H1 (cell line): Measurements from ENCODE around the gene PIP5K1B. TPM values are rescaled to one million over a fixed set of nuclear protein-coding genes. Genes with fewer than 3 reads are reported as not detected.

Source experiments
- CTCF ChIA-PET: fragments of 300-600 bp; sonication (Branson Sonifier 250); formaldehyde crosslinking; loops from one replicate; lab custom pipeline; 2021; ENCODE audit not compliant: partially characterized antibody; lab: Charles Lee
- POLR2A ChIA-PET: fragments of 300-600 bp; sonication (Branson Sonifier 250); formaldehyde crosslinking; loops from one replicate; lab custom pipeline; 2021; ENCODE audit warnings: inconsistent platforms; ENCODE audit not compliant: partially characterized antibody; lab: Charles Lee
- DNase-seq, 2 experiments: peaks; one replicate each; pipeline versions ENCODE4 v3.0.0 to v3.0.0-alpha.2; 2010 to 2022; ENCODE audit warnings: low spot score in 2 of 2, low read depth in 1 of 2, mixed read lengths in 1 of 2
- FAIRE-seq: peaks from 2 replicates; lab custom pipeline; 2011; peaks lifted over from hg19 to GRCh38; lab: Jason Lieb, UNC
- H2AFZ ChIP-seq: 2 replicates; pipeline ENCODE4 v1.8.1; 2012; ENCODE audit warnings: low read length, inconsistent platforms
- H2AK5ac ChIP-seq: 2 replicates; pipeline ENCODE4 v1.6.1; 2013; ENCODE audit warnings: low read depth, low read length
- H2BK120ac ChIP-seq: replicated peaks from 2 replicates; pipeline ENCODE3; 2013; ENCODE audit warnings: low read depth, low read length, inconsistent platforms
- H2BK12ac ChIP-seq: 2 replicates; pipeline ENCODE4 v1.6.1; 2013; ENCODE audit warnings: low read depth, low read length
- H2BK15ac ChIP-seq: 2 replicates; pipeline ENCODE4 v1.6.1; 2013; ENCODE audit warnings: low read length
- H2BK20ac ChIP-seq: 2 replicates; pipeline ENCODE4 v1.6.1; 2013; ENCODE audit warnings: low read length
- H2BK5ac ChIP-seq: 2 replicates; pipeline ENCODE4 v1.6.1; 2013; ENCODE audit warnings: low read depth, low read length
- H3K14ac ChIP-seq: 2 replicates; pipeline ENCODE4 v1.6.1; 2013; ENCODE audit warnings: inconsistent platforms; ENCODE audit not compliant: insufficient read length
- H3K18ac ChIP-seq: 2 replicates; pipeline ENCODE4 v1.6.1; 2013; ENCODE audit warnings: low read length; ENCODE audit errors: extremely low read depth
- H3K23ac ChIP-seq: 2 replicates; pipeline ENCODE4 v1.6.1; 2013; ENCODE audit warnings: inconsistent platforms; ENCODE audit not compliant: insufficient read length
- H3K23me2 ChIP-seq: 2 replicates; pipeline ENCODE4 v1.6.1; 2013; ENCODE audit warnings: low read depth, low read length
- H3K27ac ChIP-seq: 2 replicates; pipeline ENCODE4 v1.6.1; 2011; ENCODE audit warnings: low read depth, low read length, inconsistent platforms
- H3K27me3 ChIP-seq, 4 experiments: replicated peaks in 1 of 4; 1 replicate in 1 of 4; 2 replicates in 3 of 4; pipeline versions ENCODE4 v1.6.1 to v1.8.1; 2011 to 2013; ENCODE audit warnings: low read length in 3 of 4, mild to moderate bottlenecking in 3 of 4, inconsistent platforms in 2 of 4, mixed read lengths in 2 of 4, moderate library complexity in 1 of 4; ENCODE audit not compliant: control insufficient read depth in 3 of 4, insufficient read depth in 3 of 4; ENCODE audit errors: extremely low read depth in 1 of 4
- H3K36me3 ChIP-seq, 4 experiments: 2 replicates each; pipeline versions ENCODE4 v1.6.1 to v1.8.1; 2011 to 2013; ENCODE audit warnings: mild to moderate bottlenecking in 4 of 4, low read length in 3 of 4, moderate library complexity in 2 of 4, control low read depth in 1 of 4, inconsistent platforms in 1 of 4; ENCODE audit not compliant: insufficient read depth in 4 of 4, control insufficient read depth in 2 of 4
- H3K4ac ChIP-seq: replicated peaks from 2 replicates; pipeline ENCODE3; 2013; ENCODE audit warnings: low read length, low read depth, mixed read lengths, inconsistent platforms; ENCODE audit not compliant: insufficient read length
- H3K4me1 ChIP-seq, 4 experiments: replicated peaks in 1 of 4; 1 replicate in 1 of 4; 2 replicates in 3 of 4; pipeline versions ENCODE4 v1.6.1 to v1.8.1; 2011 to 2013; ENCODE audit warnings: low read length in 3 of 4, inconsistent platforms in 2 of 4, mixed read lengths in 1 of 4; ENCODE audit not compliant: insufficient read depth in 4 of 4, control insufficient read depth in 3 of 4
- H3K4me2 ChIP-seq, 2 experiments: 2 replicates each; pipeline versions ENCODE4 v1.6.1 to v1.8.1; 2011 to 2013; ENCODE audit warnings: low read depth in 2 of 2, low read length in 2 of 2, control low read depth in 1 of 2, inconsistent platforms in 1 of 2, mild to moderate bottlenecking in 1 of 2; ENCODE audit not compliant: insufficient read depth in 1 of 2
- H3K4me3 ChIP-seq, 4 experiments: fragments of 200-600, 300-600 bp in 1 of 4; sonication (generic), shearing (Covaris generic), sonication (Bioruptor Twin) in 1 of 4; 2 replicates each; pipeline versions ENCODE4 v1.5.1 to v1.8.1; 2011 to 2016; ENCODE audit warnings: low read length in 4 of 4, low read depth in 3 of 4, control low read depth in 2 of 4, inconsistent platforms in 2 of 4, mild to moderate bottlenecking in 2 of 4, mixed read lengths in 1 of 4, moderate library complexity in 1 of 4; ENCODE audit not compliant: insufficient read depth in 2 of 4; ENCODE audit errors: extremely low read depth in 1 of 4
- H3K56ac ChIP-seq: replicated peaks from 2 replicates; pipeline ENCODE3; 2013; ENCODE audit warnings: low read depth, mild to moderate bottlenecking, mixed read lengths, low read length, inconsistent platforms; ENCODE audit not compliant: insufficient read length
- H3K79me1 ChIP-seq: 2 replicates; pipeline ENCODE4 v1.6.1; 2013; ENCODE audit warnings: low read depth, low read length, control low read depth
- H3K79me2 ChIP-seq, 2 experiments: 2 replicates each; pipeline versions ENCODE4 v1.6.1 to v1.8.1; 2012 to 2013; ENCODE audit warnings: low read length in 2 of 2, mild to moderate bottlenecking in 2 of 2, inconsistent platforms in 1 of 2; ENCODE audit not compliant: insufficient read depth in 2 of 2, control insufficient read depth in 1 of 2
- H3K9ac ChIP-seq, 4 experiments: replicated peaks in 1 of 4; 1 replicate in 1 of 4; 2 replicates in 3 of 4; pipeline versions ENCODE4 v1.6.1 to v1.8.1; 2011 to 2013; ENCODE audit warnings: low read depth in 3 of 4, low read length in 3 of 4, control low read depth in 2 of 4, mild to moderate bottlenecking in 2 of 4, moderate library complexity in 2 of 4, inconsistent platforms in 1 of 4; ENCODE audit errors: extremely low read depth in 1 of 4
- H3K9me3 ChIP-seq, 2 experiments: 2 replicates each; pipeline versions ENCODE4 v1.6.1 to v1.8.1; 2012 to 2013; ENCODE audit warnings: mild to moderate bottlenecking in 2 of 2, moderate library complexity in 2 of 2, control low read depth in 1 of 2, inconsistent platforms in 1 of 2, low read depth in 1 of 2, low read length in 1 of 2, mixed read lengths in 1 of 2; ENCODE audit not compliant: insufficient read depth in 2 of 2
- H4K20me1 ChIP-seq, 2 experiments: replicated peaks in 1 of 2; 2 replicates each; pipeline versions ENCODE3 to v1.8.1; 2011 to 2013; ENCODE audit warnings: inconsistent platforms in 2 of 2, low read length in 2 of 2, mild to moderate bottlenecking in 1 of 2; ENCODE audit not compliant: insufficient read depth in 2 of 2, control insufficient read depth in 1 of 2
- H4K5ac ChIP-seq: 2 replicates; pipeline ENCODE4 v1.6.1; 2013; ENCODE audit warnings: low read length, low read depth, mixed read lengths, inconsistent platforms; ENCODE audit not compliant: insufficient read length
- H4K8ac ChIP-seq: 2 replicates; pipeline ENCODE4 v1.8.0; 2013; ENCODE audit warnings: mild to moderate bottlenecking, moderate library complexity, low read length, inconsistent platforms; ENCODE audit not compliant: insufficient read depth; ENCODE audit errors: extremely low read depth
- H4K91ac ChIP-seq: replicated peaks from 2 replicates; pipeline ENCODE3; 2013; ENCODE audit warnings: low read length, mixed read lengths, inconsistent platforms; ENCODE audit not compliant: insufficient read length
- ATF3 ChIP-seq: IDR thresholded peaks from 2 replicates; pipeline ENCODE4 v1.6.1; 2011; ENCODE audit warnings: low read depth, mild to moderate bottlenecking, low read length; ENCODE audit not compliant: insufficient read depth
- BRCA1 ChIP-seq: IDR thresholded peaks from 2 replicates; pipeline ENCODE4 v1.6.1; 2012; ENCODE audit warnings: low read depth, low read length, improper control_type of control experiment
- CBX8 ChIP-seq: fragments of 300-800, 300-1000 bp; sonication (generic); IDR thresholded peaks from 2 replicates; pipeline ENCODE4 v1.7.1; 2016; ENCODE audit warnings: low read depth, low read length, borderline replicate concordance
- FOSL1 ChIP-seq: IDR thresholded peaks from 2 replicates; pipeline ENCODE4 v1.6.1; 2011; ENCODE audit warnings: mild to moderate bottlenecking, low read depth, low read length, moderate library complexity; ENCODE audit not compliant: insufficient read depth
- HDAC2 ChIP-seq, 2 experiments: fragments of 300-600 bp in 1 of 2; sonication (generic) in 1 of 2; IDR thresholded peaks; 2 replicates each; pipeline ENCODE4 v1.6.1; 2011 to 2012; ENCODE audit warnings: low read depth in 2 of 2, low read length in 2 of 2, mild to moderate bottlenecking in 2 of 2, moderate library complexity in 2 of 2, borderline replicate concordance in 1 of 2, inconsistent platforms in 1 of 2
- KDM4A ChIP-seq: IDR thresholded peaks from one replicate; pipeline ENCODE4 v1.7.1; 2012; ENCODE audit warnings: low read depth, mild to moderate bottlenecking, moderate library complexity, low read length, inconsistent platforms; ENCODE audit not compliant: severe bottlenecking
- MAFK ChIP-seq: IDR thresholded peaks from 2 replicates; pipeline ENCODE4 v1.6.1; 2012; ENCODE audit warnings: low read depth, mild to moderate bottlenecking, improper control_type of control experiment, low read length
- NRF1 ChIP-seq: IDR thresholded peaks from 2 replicates; pipeline ENCODE4 v1.6.1; 2011; ENCODE audit warnings: mild to moderate bottlenecking, low read depth, low read length, improper control_type of control experiment
- POU5F1 ChIP-seq: IDR thresholded peaks from 2 replicates; pipeline ENCODE4 v1.6.1; 2011; ENCODE audit warnings: low read depth, mild to moderate bottlenecking, low read length, moderate library complexity
- RFX5 ChIP-seq: IDR thresholded peaks from 2 replicates; pipeline ENCODE4 v1.6.1; 2011; ENCODE audit warnings: low read depth, low read length, improper control_type of control experiment, borderline replicate concordance
- SAP30 ChIP-seq: fragments of 300-600 bp; sonication (generic); IDR thresholded peaks from 2 replicates; pipeline ENCODE4 v1.7.1; 2012; ENCODE audit warnings: low read length, moderate library complexity, mild to moderate bottlenecking, inconsistent platforms; ENCODE audit not compliant: insufficient read depth, insufficient replicate concordance
- SIN3A ChIP-seq, 2 experiments: IDR thresholded peaks in 1 of 2; conservative IDR thresholded peaks in 1 of 2; 2 replicates each; pipeline ENCODE4 v1.6.1; 2011 to 2012; ENCODE audit warnings: low read length in 2 of 2, improper control_type of control experiment in 1 of 2, low read depth in 1 of 2, mild to moderate bottlenecking in 1 of 2
- WGBS, 2 experiments: shearing (Covaris generic) in 1 of 2; methylation state at CpG; one replicate each; pipeline versions ENCODE4 v1.1.6 to v1.1.7; 2013 to 2015; ENCODE audit warnings: low lambda C conversion rate in 2 of 2, mixed read lengths in 2 of 2, inconsistent platforms in 1 of 2, low coverage in 1 of 2, missing lambda C conversion rate in 1 of 2; ENCODE audit not compliant: insufficient replicate concordance in 2 of 2, insufficient coverage in 1 of 2, insufficient read length in 1 of 2; ENCODE audit errors: extremely low coverage in 1 of 2, missing lambda C conversion rate in 1 of 2; 5-methylcytosine and 5-hydroxymethylcytosine counted together
- polyA plus RNA-seq, 7 experiments: library from polyadenylated mRNA; depleted of rRNA in 3 of 7; stranded (reverse) in 5 of 7; unstranded in 2 of 7; fragments of >200 nt in 5 of 7; fragments of 200-250 nt in 2 of 7; gene quantifications; 1 replicate in 5 of 7; 2 replicates in 1 of 7; 4 replicates in 1 of 7; pipeline versions ENCODE4 v1.2.1 to v1.2.3, GENCODE V29; 2011 to 2013; ENCODE audit warnings: missing spikeins in 2 of 7, mixed read lengths in 2 of 7
- total RNA-seq: library from RNA; stranded (reverse); fragmentation: NEBNext Ultra II Directional; extraction: Animal tissue kit (Norgen Biotek cat#: 25700); gene quantifications from 2 replicates; pipeline ENCODE4 v1.2.1, GENCODE V29; 2021

Gene PIP5K1B
- total and polyA plus RNA-seq, 2 of the 8 experiments (the other 6 are each of a cell fraction or from before 2014, with no cell fraction given), result 4.7 to 7.7 TPM

- no peaks in the 10 kb centered on the region for H4K20me1 ChIP-seq
- H3K79me1 ChIP-seq, result no peaks in the 10 kb centered on the region
- H4K8ac ChIP-seq, result no peak overlapping the region
- H3K4me1 ChIP-seq, result peaks cover 0 to 2% (median 0%) of the 10 kb centered on the region in 4 experiments; a peak in 1 of 7 replicates
- H3K9me3 ChIP-seq, result no peaks in the 10 kb centered on the region
- H2AK5ac ChIP-seq, result no peak overlapping the region
- FAIRE-seq (no peak), DNase-seq (no peak)
- no peak overlapping the region for H2BK15ac ChIP-seq
- H2BK20ac ChIP-seq, result no peak overlapping the region; the same call in 1 of the 2 replicates
- no peak overlapping the region for H3K9ac ChIP-seq
- H3K4me2 ChIP-seq, result no peak overlapping the region
- H3K23ac ChIP-seq, result no peak overlapping the region
- no peak overlapping the region for H3K14ac ChIP-seq
- H3K27ac ChIP-seq, result no peak overlapping the region
- H3K4ac ChIP-seq, result no peak overlapping the region
- H3K18ac ChIP-seq, result no peak overlapping the region
- H4K91ac ChIP-seq, result no peak overlapping the region
- peak overlapping the region; percentile 1; the same call in 1 of the 2 replicates for H2BK12ac ChIP-seq
- no peak overlapping the region for H3K4me3 ChIP-seq
- no peak overlapping the region for H2BK120ac ChIP-seq
- no peak overlapping the region for H4K5ac ChIP-seq
- no peak overlapping the region for H2BK5ac ChIP-seq
- no peaks in the 10 kb centered on the region; the same call in 1 of the 2 replicates for H3K23me2 ChIP-seq
- CTCF ChIA-PET, result interaction anchor here (1.1 to 3.8 kb wide), 10 partner anchors 9 to 276 kb away, joined by 3 to 20 read pairs (median 6); no protein-coding TSS in a partner anchor
- H3K79me2 ChIP-seq, result no peaks in the 10 kb centered on the region
- no peaks in the 10 kb centered on the region for H3K36me3 ChIP-seq
- H3K56ac ChIP-seq, result no peak overlapping the region
- no peaks in the 10 kb centered on the region for H3K27me3 ChIP-seq
- 91% methylated on average over 3 of the region's 3 CpGs; no CpG with 5 or more reads in 1 of the 2 experiments for WGBS, 2 experiments
- POLR2A ChIA-PET, result no interaction called here
- no peak overlapping the region for H2AFZ ChIP-seq
- TF ChIP-seq CBX8 (no peak), BRCA1 (no peak), MAFK (no peak), SAP30 (no peak), HDAC2 (IDR thresholded peaks at IDR 0.05; ENCODE audit: borderline replicate concordance in 1 of 2, low read depth in 2 of 2, low read length in 2 of 2) (no peak), ATF3 (no peak), SIN3A (conservative IDR thresholded peaks at IDR 0.05 in 1 of 2, IDR thresholded peaks at IDR 0.05 in 1 of 2; ENCODE audit: low read depth in 1 of 2, low read length in 2 of 2) (no peak), KDM4A (no peak), FOSL1 (no peak), NRF1 (no peak), RFX5 (no peak), POU5F1 (no peak)
These were observed 139.1 kb downstream of the PIP5K1B start for GRCh38 chr9:68844157-68844556.
